ENCODE measurements around the gene TMEM240.
"Not testable (repeated sequence)": the region's sequence is repeated elsewhere in the genome, so short reads cannot be mapped to it uniquely, and the experiment has no call there.

The TMEM240 gene

DNA sequence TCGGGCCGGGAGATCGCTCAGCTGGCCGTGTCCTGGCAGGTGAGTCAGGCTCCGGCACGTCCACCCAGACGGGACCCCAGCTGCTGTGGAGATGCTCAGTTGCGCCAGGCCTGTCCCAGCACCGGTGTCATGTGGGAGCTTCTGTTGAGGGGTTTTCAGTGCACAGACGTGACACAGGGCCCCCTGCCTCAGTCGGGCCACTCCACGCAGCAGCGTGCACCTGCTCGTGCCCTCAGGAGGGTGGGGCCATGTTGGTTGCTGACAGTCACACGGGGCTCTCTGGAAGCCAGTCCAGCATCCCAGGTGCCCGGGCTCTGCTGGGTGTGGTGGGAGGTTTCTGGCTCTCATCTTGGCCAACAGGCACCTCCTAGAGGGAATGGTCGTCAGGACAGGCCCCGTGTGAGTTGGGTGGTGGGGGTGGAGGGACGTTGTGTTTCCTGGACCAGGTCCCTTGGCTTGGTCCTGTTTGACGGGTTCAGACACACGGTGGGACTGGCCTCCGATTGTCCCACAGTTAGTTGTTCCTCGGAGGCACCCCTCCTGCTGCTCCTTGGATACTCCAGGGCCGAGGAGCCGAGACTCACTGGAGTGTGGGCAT, 49.7 kb downstream of the TMEM240 start:
- no peak for DNase-seq

DNA sequence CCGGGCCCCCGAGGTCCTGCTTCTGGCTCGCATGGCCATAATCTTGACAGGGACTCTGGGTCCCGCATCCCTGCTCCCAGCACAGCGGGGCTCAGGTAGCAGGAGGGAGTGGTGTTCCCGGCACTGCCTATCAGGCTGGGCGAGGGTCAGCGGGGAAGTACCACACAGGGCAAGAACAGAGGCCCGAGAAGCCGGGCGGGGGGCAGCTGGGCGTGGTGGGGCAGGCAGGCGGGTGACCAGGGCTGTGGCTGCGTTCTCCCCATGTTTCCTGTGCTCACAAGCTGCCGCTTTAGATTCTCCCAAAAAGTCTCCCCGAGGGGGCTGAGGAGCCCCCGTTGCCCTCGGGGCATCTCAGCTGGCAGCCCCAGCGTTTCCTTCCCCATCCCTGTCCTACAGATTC, 50.6 kb downstream of the TMEM240 start:
- no peak for DNase-seq

DNA sequence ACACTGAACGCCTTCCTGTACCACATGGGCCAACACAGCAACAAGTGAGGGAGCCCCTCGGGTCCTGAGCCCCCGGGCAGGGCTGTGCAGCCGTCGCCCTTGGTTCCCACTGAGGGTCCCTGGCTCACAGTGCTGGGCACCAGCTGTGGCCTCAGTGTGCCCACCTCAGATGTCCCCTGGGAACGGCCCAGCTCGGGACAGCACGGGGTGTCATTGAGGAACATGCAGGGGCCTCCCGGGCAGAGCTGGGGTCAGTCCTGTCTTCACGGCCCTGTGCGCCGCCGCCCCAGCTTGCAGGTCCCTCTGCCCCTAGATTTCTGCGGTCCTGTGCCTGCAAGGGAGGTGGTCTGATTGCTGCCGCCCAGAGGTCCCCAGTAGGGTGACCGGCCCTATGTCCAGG, 51.2 kb downstream of the TMEM240 start:
- no peak for DNase-seq

DNA sequence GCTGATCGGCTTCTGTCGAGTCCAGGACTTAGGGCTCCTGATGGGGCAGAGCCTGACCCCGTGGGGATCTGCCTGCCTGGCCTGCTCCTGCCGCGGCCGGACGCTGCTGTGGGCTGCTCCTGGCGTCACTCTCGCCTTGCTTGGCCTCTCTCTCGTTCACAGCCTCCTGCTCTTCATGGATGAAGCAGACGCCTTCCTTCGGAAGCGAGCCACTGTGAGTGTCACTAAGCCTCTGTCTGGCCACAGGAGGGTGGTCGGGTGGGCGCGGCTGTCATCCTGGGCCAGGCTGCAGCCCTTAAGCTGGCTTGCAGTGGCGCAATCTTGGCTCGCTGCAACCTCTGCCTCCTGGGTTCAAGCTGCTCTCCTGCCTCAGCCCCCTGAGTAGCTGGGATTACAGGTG, 52.7 kb downstream of the TMEM240 start:
- no peak for DNase-seq

DNA sequence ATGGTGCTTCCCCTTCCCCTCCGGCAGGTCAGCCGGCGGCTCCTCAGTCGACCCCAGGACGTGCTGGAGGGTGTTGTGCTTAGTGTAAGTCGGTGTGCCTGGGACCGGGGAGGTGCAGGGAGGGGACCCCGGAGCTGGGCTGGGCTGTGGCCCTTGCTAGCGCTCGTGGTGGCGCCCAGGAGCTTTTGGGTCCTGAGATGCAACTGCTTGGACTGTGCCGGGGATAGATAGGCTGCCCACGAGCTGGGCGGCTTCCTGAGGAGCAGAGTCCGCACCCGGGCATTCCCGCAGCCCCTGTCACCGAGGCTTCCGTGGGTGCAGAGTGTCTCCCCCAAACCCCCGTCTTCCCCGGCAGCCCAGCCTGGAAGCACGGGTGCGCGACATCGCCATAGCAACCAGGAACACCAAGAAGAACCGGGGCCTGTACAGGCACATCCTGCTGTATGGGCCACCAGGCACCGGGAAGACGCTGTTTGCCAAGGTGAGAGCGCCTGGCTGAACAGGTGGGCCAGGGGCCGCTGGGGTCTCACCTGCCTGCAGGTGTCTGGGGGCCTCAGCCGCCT, 54.6 kb downstream of the TMEM240 start:
- not testable (repeated sequence) for DNase-seq

DNA sequence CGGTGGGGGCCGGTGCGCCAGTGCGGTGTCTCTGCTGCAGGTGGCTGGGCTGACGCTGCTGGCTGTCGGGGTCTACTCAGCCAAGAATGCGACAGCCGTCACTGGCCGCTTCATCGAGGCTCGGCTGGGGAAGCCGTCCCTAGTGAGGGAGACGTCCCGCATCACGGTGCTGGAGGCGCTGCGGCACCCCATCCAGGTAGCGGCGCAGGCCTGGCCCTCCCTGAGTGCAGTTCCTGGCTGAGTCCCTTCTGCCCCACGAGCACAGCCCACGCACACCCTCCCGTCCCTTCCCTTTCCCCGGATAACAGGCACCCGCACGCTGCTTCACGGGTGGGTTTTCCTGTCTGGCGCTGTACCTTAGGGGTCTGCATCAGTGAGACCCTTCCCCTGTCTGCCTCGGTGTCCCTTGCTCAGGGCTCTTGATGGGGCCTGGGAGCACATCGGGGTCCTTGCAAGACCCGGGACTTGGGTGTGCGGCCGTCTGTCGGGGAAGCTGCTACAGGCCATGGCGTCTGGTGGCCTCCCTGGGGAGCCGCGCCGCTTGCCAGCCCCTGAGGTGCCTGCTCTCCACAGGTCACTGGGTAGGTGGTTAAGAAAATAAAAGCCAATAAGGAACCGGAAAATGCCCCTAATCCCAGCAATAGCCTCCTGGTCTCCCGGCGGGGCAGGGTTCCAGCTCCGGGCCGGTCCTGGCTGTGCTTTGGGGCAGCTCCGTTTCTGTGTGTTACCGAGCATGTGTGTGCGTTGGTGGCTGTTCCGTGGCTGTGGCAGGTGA, 55.3 kb downstream of the TMEM240 start:
- not testable (repeated sequence) for DNase-seq
